Neural cell (in vitro differentiated cells): Measurements from ENCODE around the gene JKAMP.

ENCODE experiments used
- CTCF ChIP-seq: fragments of 450-650 bp; IDR thresholded peaks from 2 replicates; pipeline ENCODE4 v1.5.1; 2014; ENCODE audit warnings: antibody characterized with exemption, mild to moderate bottlenecking, moderate library complexity; ENCODE audit not compliant: poor library complexity, severe bottlenecking
- MXI1 ChIP-seq: fragments of 450-650 bp; conservative IDR thresholded peaks from 2 replicates; pipeline ENCODE4 v1.6.1; 2014; ENCODE audit warnings: antibody characterized with exemption, mild to moderate bottlenecking; ENCODE audit not compliant: poor library complexity, severe bottlenecking
- SMC3 ChIP-seq: fragments of 450-650 bp; conservative IDR thresholded peaks from 2 replicates; pipeline ENCODE4 v1.6.1; 2014; ENCODE audit warnings: antibody characterized with exemption, mild to moderate bottlenecking, moderate library complexity; ENCODE audit not compliant: poor library complexity
- TAF1 ChIP-seq: IDR thresholded peaks from 2 replicates; pipeline ENCODE4 v1.6.1; 2012; ENCODE audit warnings: low read depth
- TF ChIP-seq, protein P1 (sequence below): IDR thresholded peaks from 2 replicates; pipeline ENCODE4 v1.6.1; 2012; ENCODE audit warnings: borderline replicate concordance

DNA sequence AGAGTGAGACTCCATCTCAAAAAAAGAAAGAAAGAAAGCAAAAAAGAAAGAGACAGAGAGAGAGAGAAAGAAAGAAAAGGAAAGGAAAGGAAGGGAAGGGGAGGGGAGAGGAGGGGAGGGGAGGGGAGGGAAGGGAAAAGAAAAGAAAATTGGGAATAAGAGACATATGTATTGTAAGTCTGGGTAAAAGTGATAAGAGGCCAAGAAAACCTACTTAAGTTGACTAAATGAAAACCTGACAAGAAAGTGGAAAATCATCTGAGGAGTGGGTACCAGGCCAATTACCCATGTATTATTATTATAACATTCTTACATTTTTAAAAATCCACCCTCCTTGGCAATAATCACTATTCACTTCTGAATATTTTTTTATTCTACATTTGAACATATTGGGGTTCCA is 46.0 kb downstream of the JKAMP start:
- TF ChIP-seq TAF1 = no peak
- TF ChIP-seq, protein P1, sequence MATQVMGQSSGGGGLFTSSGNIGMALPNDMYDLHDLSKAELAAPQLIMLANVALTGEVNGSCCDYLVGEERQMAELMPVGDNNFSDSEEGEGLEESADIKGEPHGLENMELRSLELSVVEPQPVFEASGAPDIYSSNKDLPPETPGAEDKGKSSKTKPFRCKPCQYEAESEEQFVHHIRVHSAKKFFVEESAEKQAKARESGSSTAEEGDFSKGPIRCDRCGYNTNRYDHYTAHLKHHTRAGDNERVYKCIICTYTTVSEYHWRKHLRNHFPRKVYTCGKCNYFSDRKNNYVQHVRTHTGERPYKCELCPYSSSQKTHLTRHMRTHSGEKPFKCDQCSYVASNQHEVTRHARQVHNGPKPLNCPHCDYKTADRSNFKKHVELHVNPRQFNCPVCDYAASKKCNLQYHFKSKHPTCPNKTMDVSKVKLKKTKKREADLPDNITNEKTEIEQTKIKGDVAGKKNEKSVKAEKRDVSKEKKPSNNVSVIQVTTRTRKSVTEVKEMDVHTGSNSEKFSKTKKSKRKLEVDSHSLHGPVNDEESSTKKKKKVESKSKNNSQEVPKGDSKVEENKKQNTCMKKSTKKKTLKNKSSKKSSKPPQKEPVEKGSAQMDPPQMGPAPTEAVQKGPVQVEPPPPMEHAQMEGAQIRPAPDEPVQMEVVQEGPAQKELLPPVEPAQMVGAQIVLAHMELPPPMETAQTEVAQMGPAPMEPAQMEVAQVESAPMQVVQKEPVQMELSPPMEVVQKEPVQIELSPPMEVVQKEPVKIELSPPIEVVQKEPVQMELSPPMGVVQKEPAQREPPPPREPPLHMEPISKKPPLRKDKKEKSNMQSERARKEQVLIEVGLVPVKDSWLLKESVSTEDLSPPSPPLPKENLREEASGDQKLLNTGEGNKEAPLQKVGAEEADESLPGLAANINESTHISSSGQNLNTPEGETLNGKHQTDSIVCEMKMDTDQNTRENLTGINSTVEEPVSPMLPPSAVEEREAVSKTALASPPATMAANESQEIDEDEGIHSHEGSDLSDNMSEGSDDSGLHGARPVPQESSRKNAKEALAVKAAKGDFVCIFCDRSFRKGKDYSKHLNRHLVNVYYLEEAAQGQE = no peak
- no peak for TF ChIP-seq CTCF
- TF ChIP-seq MXI1 = no peak
- no peak for TF ChIP-seq SMC3
